K562 (cell line): ENCODE data around the gene REM2. TPM values are rescaled to one million over a fixed set of nuclear protein-coding genes. Genes with fewer than 3 reads are reported as not detected.
A peak's percentile ranks its signal among the peaks of the same experiment; 100 is the strongest.

ENCODE experiments used
- ARHGAP35 ChIP-seq: fragments of 450-650 bp; IDR thresholded peaks from 2 replicates; pipeline ENCODE4 v1.6.1; 2018; ENCODE audit not compliant: partially characterized antibody
- CREM ChIP-seq: IDR thresholded peaks from 2 replicates; pipeline ENCODE4 v1.6.1; 2014; ENCODE audit warnings: antibody characterized with exemption, low read depth
- FOS ChIP-seq: IDR thresholded peaks from 3 replicates; pipeline ENCODE4 v1.6.1; 2011; ENCODE audit not compliant: insufficient read length; ENCODE audit errors: extremely low read depth
- GTF2F1 ChIP-seq: IDR thresholded peaks from 2 replicates; pipeline ENCODE4 v1.6.1; 2011; ENCODE audit warnings: low read depth, low read length, improper control_type of control experiment
- HDAC2 ChIP-seq: fragments of 450-650 bp; IDR thresholded peaks from 2 replicates; pipeline ENCODE4 v1.6.1; 2016; ENCODE audit warnings: mild to moderate bottlenecking
- IFI16 ChIP-seq: fragments of 250-450 bp; sonication (Bioruptor Pico); IDR thresholded peaks from 2 replicates; pipeline ENCODE4 v2.1.2; 2022; ENCODE audit warnings: mild to moderate bottlenecking, inconsistent platforms
- NCOA1 ChIP-seq: fragments of 450-650 bp; IDR thresholded peaks from 2 replicates; pipeline ENCODE4 v1.6.1; 2016; ENCODE audit warnings: low read depth
- SAP30 ChIP-seq: fragments of 200-600 bp; sonication (generic); IDR thresholded peaks from 2 replicates; pipeline ENCODE4 v1.6.1; 2012; ENCODE audit warnings: borderline replicate concordance, low read depth, mild to moderate bottlenecking, moderate library complexity, low read length, control low read depth, inconsistent platforms; ENCODE audit not compliant: insufficient read depth, poor library complexity, severe bottlenecking
- YY1 ChIP-seq, 3 experiments: IDR thresholded peaks; 2 replicates each; pipeline ENCODE4 v1.6.1; 2011; ENCODE audit warnings: low read length in 2 of 3, mild to moderate bottlenecking in 2 of 3, moderate library complexity in 2 of 3, borderline replicate concordance in 1 of 3, control low read depth in 1 of 3, low read depth in 1 of 3; ENCODE audit not compliant: insufficient read depth in 3 of 3, insufficient replicate concordance in 2 of 3, control insufficient read depth in 1 of 3, insufficient read length in 1 of 3; ENCODE audit errors: extremely low read depth in 1 of 3
- ZNF212 ChIP-seq: fragments of 450-650 bp; formaldehyde crosslinking; IDR thresholded peaks from 2 replicates; pipeline ENCODE4 v1.4.0; 2020; ENCODE audit warnings: mild to moderate bottlenecking
- ZNF76 ChIP-seq: fragments of 250-450 bp; sonication (Bioruptor Pico); IDR thresholded peaks from 2 replicates; pipeline ENCODE4 v1.4.0; 2020; ENCODE audit warnings: mild to moderate bottlenecking, moderate library complexity, borderline replicate concordance
- polyA plus RNA-seq, 8 experiments: library from polyadenylated mRNA; depleted of rRNA in 4 of 8; stranded (reverse) in 5 of 8; unstranded in 3 of 8; fragments of >200 nt; fragmentation: Nextera tagmentation in 2 of 8; fragmentation: Illumina TruSeq in 1 of 8; extraction: Ambion mirVana in 2 of 8; extraction: Trizol in 1 of 8; gene quantifications; 2 replicates each; pipeline versions ENCODE4 v1.2.1 to v1.2.3, GENCODE V29; 2011 to 2014; ENCODE audit warnings: inconsistent platforms in 1 of 8, missing spikeins in 1 of 8
- total RNA-seq, 7 experiments: library from RNA; depleted of rRNA in 6 of 7; stranded (reverse); fragments of >200 nt in 6 of 7; fragmentation: Illumina TruSeq in 2 of 7; extraction: Trizol in 2 of 7; gene quantifications; 2 replicates each; pipeline versions ENCODE4 v1.2.1 to v1.2.3, GENCODE V29; 2011 to 2021; ENCODE audit warnings: low replicate concordance in 1 of 7
- TF ChIP-seq, protein P1 (sequence below): fragments of 250-450 bp; sonication (Bioruptor Pico); IDR thresholded peaks from 2 replicates; pipeline ENCODE4 v1.8.0; 2022; ENCODE audit warnings: moderate library complexity, mild to moderate bottlenecking, inconsistent platforms
- TF ChIP-seq, protein P2 (sequence below): fragments of 250-450 bp; sonication (Bioruptor Pico); IDR thresholded peaks from 2 replicates; pipeline ENCODE4 v1.4.0; 2020
- TF ChIP-seq, protein P3 (sequence below): fragments of 450-650 bp; IDR thresholded peaks from one replicate; pipeline ENCODE4 v1.6.1; 2018; ENCODE audit warnings: mild to moderate bottlenecking, moderate library complexity; ENCODE audit not compliant: partially characterized antibody
- TF ChIP-seq, protein P4 (sequence below): fragments of 450-650 bp; formaldehyde crosslinking; IDR thresholded peaks from 2 replicates; pipeline ENCODE4 v1.4.0; 2020; ENCODE audit warnings: mild to moderate bottlenecking, moderate library complexity

The REM2 gene
- total and polyA plus RNA-seq, 9 of the 15 experiments (the other 6 are each of a cell fraction or from before 2014, with no cell fraction given) = 0.18 to 1.0 (median 0.38) TPM

- TF ChIP-seq, protein P1, sequence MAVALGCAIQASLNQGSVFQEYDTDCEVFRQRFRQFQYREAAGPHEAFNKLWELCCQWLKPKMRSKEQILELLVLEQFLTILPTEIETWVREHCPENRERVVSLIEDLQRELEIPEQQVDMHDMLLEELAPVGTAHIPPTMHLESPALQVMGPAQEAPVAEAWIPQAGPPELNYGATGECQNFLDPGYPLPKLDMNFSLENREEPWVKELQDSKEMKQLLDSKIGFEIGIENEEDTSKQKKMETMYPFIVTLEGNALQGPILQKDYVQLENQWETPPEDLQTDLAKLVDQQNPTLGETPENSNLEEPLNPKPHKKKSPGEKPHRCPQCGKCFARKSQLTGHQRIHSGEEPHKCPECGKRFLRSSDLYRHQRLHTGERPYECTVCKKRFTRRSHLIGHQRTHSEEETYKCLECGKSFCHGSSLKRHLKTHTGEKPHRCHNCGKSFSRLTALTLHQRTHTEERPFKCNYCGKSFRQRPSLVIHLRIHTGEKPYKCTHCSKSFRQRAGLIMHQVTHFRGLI (CRISPR knock-in tag) = no peak
- TF ChIP-seq YY1 (IDR thresholded peaks at IDR 0.05; ENCODE audit: borderline replicate concordance in 1 of 3, control insufficient read depth in 1 of 3, extremely low read depth in 1 of 3, insufficient read depth in 3 of 3, insufficient read length in 1 of 3, insufficient replicate concordance in 2 of 3, low read depth in 1 of 3, low read length in 2 of 3) (peak in 2 of 3 experiments; percentile 48 to 54), HDAC2 (peak; percentile 57; the same call in 1 of the 2 replicates), ZNF76 (no peak), CREM (peak; percentile 36; the same call in 1 of the 2 replicates), ZNF212 (CRISPR knock-in tag) (no peak), SAP30 (no peak), IFI16 (CRISPR knock-in tag) (no peak), GTF2F1 (no peak), NCOA1 (peak; percentile 24; the same call in 1 of the 2 replicates), ARHGAP35 (no peak), FOS (no peak)
- TF ChIP-seq, protein P2, sequence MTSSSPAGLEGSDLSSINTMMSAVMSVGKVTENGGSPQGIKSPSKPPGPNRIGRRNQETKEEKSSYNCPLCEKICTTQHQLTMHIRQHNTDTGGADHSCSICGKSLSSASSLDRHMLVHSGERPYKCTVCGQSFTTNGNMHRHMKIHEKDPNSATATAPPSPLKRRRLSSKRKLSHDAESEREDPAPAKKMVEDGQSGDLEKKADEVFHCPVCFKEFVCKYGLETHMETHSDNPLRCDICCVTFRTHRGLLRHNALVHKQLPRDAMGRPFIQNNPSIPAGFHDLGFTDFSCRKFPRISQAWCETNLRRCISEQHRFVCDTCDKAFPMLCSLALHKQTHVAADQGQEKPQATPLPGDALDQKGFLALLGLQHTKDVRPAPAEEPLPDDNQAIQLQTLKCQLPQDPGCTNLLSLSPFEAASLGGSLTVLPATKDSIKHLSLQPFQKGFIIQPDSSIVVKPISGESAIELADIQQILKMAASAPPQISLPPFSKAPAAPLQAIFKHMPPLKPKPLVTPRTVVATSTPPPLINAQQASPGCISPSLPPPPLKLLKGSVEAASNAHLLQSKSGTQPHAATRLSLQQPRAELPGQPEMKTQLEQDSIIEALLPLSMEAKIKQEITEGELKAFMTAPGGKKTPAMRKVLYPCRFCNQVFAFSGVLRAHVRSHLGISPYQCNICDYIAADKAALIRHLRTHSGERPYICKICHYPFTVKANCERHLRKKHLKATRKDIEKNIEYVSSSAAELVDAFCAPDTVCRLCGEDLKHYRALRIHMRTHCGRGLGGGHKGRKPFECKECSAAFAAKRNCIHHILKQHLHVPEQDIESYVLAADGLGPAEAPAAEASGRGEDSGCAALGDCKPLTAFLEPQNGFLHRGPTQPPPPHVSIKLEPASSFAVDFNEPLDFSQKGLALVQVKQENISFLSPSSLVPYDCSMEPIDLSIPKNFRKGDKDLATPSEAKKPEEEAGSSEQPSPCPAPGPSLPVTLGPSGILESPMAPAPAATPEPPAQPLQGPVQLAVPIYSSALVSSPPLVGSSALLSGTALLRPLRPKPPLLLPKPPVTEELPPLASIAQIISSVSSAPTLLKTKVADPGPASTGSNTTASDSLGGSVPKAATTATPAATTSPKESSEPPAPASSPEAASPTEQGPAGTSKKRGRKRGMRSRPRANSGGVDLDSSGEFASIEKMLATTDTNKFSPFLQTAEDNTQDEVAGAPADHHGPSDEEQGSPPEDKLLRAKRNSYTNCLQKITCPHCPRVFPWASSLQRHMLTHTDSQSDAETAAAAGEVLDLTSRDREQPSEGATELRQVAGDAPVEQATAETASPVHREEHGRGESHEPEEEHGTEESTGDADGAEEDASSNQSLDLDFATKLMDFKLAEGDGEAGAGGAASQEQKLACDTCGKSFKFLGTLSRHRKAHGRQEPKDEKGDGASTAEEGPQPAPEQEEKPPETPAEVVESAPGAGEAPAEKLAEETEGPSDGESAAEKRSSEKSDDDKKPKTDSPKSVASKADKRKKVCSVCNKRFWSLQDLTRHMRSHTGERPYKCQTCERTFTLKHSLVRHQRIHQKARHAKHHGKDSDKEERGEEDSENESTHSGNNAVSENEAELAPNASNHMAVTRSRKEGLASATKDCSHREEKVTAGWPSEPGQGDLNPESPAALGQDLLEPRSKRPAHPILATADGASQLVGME (CRISPR knock-in tag) = no peak; the same call in 1 of the 2 replicates
- TF ChIP-seq, protein P3, sequence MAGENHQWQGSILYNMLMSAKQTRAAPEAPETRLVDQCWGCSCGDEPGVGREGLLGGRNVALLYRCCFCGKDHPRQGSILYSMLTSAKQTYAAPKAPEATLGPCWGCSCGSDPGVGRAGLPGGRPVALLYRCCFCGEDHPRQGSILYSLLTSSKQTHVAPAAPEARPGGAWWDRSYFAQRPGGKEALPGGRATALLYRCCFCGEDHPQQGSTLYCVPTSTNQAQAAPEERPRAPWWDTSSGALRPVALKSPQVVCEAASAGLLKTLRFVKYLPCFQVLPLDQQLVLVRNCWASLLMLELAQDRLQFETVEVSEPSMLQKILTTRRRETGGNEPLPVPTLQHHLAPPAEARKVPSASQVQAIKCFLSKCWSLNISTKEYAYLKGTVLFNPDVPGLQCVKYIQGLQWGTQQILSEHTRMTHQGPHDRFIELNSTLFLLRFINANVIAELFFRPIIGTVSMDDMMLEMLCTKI = no peak
- TF ChIP-seq, protein P4, sequence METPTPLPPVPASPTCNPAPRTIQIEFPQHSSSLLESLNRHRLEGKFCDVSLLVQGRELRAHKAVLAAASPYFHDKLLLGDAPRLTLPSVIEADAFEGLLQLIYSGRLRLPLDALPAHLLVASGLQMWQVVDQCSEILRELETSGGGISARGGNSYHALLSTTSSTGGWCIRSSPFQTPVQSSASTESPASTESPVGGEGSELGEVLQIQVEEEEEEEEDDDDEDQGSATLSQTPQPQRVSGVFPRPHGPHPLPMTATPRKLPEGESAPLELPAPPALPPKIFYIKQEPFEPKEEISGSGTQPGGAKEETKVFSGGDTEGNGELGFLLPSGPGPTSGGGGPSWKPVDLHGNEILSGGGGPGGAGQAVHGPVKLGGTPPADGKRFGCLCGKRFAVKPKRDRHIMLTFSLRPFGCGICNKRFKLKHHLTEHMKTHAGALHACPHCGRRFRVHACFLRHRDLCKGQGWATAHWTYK (CRISPR knock-in tag) = peak; percentile 82
These were observed 29.9 kb upstream of the REM2 start (continued) for GRCh38 chr14:22852940-22853767.
